ENCODE results near the gene CLK2.

DNA sequence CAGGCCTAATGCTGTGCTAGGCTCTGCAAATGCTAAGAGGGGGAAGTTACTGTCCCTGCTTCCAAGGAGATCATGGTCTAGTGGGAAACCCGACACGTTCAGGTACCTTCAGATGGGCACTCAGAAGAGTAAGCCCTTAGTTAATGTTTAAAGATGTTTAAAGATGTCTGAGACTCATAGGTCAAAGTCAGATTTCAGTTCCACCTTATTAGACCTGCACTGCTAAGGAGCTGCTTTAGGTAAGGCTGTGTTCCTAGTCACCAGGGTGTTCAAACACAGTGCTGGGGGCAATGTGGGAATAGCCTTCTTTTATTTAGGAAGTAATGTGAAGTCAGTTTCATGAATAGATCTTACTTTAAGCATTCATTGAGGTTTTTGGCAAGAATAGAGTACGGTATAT, 43.6 kb upstream of the CLK2 start:
- TF ChIP-seq CTCF (IDR thresholded peaks at IDR 0.05) (no peak), POLR2A (IDR thresholded peaks at IDR 0.05) (no peak)
